ENCODE results near the gene ANTXR1.
A peak's percentile ranks its signal among the peaks of the same experiment; 100 is the strongest.

The ANTXR1 gene

GRCh38 chr2:69188182-69188900 lies 175.4 kb downstream of the ANTXR1 start:
- H3K4me1 ChIP-seq: peaks cover 11% of the 10 kb centered on the region
- DNase-seq: peak; percentile 44
- H3K27me3 ChIP-seq: no peaks in the 10 kb centered on the region
- no peak overlapping the region for H3K4me3 ChIP-seq (ENCODE audit: low read depth, low read length)
- no peak for TF ChIP-seq CTCF (IDR thresholded peaks at IDR 0.05; ENCODE audit: low read depth, low read length)
- H3K9me3 ChIP-seq: no peaks in the 10 kb centered on the region
- no peaks in the 10 kb centered on the region for H3K36me3 ChIP-seq

- Histone ChIP-seq H3K36me3 (no peaks in the 10 kb centered on the region), H3K9me3 (no peaks in the 10 kb centered on the region), H3K4me1 (peaks cover 11% of the 10 kb centered on the region), H3K4me3 (ENCODE audit: low read depth, low read length) (no peak overlapping the region), H3K27me3 (no peaks in the 10 kb centered on the region)
- DNase-seq: no peak
- TF ChIP-seq CTCF (IDR thresholded peaks at IDR 0.05; ENCODE audit: low read depth, low read length): no peak
These were observed 177.9 kb downstream of the ANTXR1 start for GRCh38 chr2:69190743-69191404.

- Histone ChIP-seq H3K36me3 (no peaks in the 10 kb centered on the region), H3K4me3 (ENCODE audit: low read depth, low read length) (no peak overlapping the region), H3K9me3 (no peaks in the 10 kb centered on the region), H3K4me1 (peaks cover 11% of the 10 kb centered on the region), H3K27me3 (no peaks in the 10 kb centered on the region)
- TF ChIP-seq CTCF (IDR thresholded peaks at IDR 0.05; ENCODE audit: low read depth, low read length): no peak
- DNase-seq: peak; percentile 47
These were observed 178.7 kb downstream of the ANTXR1 start for GRCh38 chr2:69191634-69192033.

GRCh38 chr2:69192176-69192945 lies 179.4 kb downstream of the ANTXR1 start:
- H3K4me3 ChIP-seq (ENCODE audit: low read depth, low read length): no peak overlapping the region
- DNase-seq: no peak
- no peak for TF ChIP-seq CTCF (IDR thresholded peaks at IDR 0.05; ENCODE audit: low read depth, low read length)
- no peaks in the 10 kb centered on the region for H3K9me3 ChIP-seq
- H3K27me3 ChIP-seq: no peaks in the 10 kb centered on the region
- no peaks in the 10 kb centered on the region for H3K36me3 ChIP-seq
- peaks cover 11% of the 10 kb centered on the region for H3K4me1 ChIP-seq

- H3K4me3 ChIP-seq (ENCODE audit: low read depth, low read length): no peak overlapping the region
- DNase-seq: no peak
- H3K9me3 ChIP-seq: no peaks in the 10 kb centered on the region
- peaks cover 11% of the 10 kb centered on the region for H3K4me1 ChIP-seq
- TF ChIP-seq CTCF (IDR thresholded peaks at IDR 0.05; ENCODE audit: low read depth, low read length): no peak
- H3K36me3 ChIP-seq: no peaks in the 10 kb centered on the region
- no peaks in the 10 kb centered on the region for H3K27me3 ChIP-seq
These were observed 182.7 kb downstream of the ANTXR1 start for GRCh38 chr2:69195706-69196105.

All from BE2C (cell line).